Panc1 (cell line): ENCODE data around the gene RIN2.

ENCODE experiments used
- POLR2AphosphoS5 ChIP-seq: IDR thresholded peaks from 2 replicates; pipeline ENCODE4 v1.6.1; 2012; ENCODE audit warnings: mild to moderate bottlenecking, low read depth, low read length, moderate library complexity
- REST ChIP-seq, 2 experiments: IDR thresholded peaks; 2 replicates each; pipeline ENCODE4 v1.6.1; 2011 to 2012; ENCODE audit warnings: low read depth in 2 of 2, control low read depth in 1 of 2, low read length in 1 of 2, mild to moderate bottlenecking in 1 of 2, moderate library complexity in 1 of 2; ENCODE audit not compliant: insufficient read depth in 1 of 2
- SIN3A ChIP-seq: IDR thresholded peaks from 2 replicates; pipeline ENCODE4 v1.6.1; 2012; ENCODE audit warnings: low read depth, mild to moderate bottlenecking, low read length, moderate library complexity, borderline replicate concordance; ENCODE audit not compliant: insufficient read depth
- TF ChIP-seq, protein P1 (sequence below): fragments of 450-650 bp; IDR thresholded peaks from 2 replicates; pipeline ENCODE4 v1.5.1; 2017; ENCODE audit warnings: mild to moderate bottlenecking

- no peak for TF ChIP-seq POLR2AphosphoS5
- TF ChIP-seq, protein P1, sequence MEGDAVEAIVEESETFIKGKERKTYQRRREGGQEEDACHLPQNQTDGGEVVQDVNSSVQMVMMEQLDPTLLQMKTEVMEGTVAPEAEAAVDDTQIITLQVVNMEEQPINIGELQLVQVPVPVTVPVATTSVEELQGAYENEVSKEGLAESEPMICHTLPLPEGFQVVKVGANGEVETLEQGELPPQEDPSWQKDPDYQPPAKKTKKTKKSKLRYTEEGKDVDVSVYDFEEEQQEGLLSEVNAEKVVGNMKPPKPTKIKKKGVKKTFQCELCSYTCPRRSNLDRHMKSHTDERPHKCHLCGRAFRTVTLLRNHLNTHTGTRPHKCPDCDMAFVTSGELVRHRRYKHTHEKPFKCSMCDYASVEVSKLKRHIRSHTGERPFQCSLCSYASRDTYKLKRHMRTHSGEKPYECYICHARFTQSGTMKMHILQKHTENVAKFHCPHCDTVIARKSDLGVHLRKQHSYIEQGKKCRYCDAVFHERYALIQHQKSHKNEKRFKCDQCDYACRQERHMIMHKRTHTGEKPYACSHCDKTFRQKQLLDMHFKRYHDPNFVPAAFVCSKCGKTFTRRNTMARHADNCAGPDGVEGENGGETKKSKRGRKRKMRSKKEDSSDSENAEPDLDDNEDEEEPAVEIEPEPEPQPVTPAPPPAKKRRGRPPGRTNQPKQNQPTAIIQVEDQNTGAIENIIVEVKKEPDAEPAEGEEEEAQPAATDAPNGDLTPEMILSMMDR = no peak
- TF ChIP-seq SIN3A = no peak
- no peak for TF ChIP-seq REST (IDR thresholded peaks at IDR 0.05; ENCODE audit: insufficient read depth in 1 of 2, low read depth in 2 of 2, low read length in 1 of 2)
Measured at GRCh38 chr20:19779634-19780033, 21.6 kb downstream of the RIN2 start.
